T-helper 9 cell (primary cell): Measurements from ENCODE around the gene LITAF.

Experiments used
- DNase-seq: peaks from one replicate; pipeline ENCODE4 v3.0.0-alpha.2; 2020
- total RNA-seq, 2 donors: gene quantifications; one replicate each; lab custom pipeline; 2026; lab: John Stamatoyannopoulos, UW

The LITAF gene
- total RNA-seq, result 81.0 to 199 reads per million in 2 donors

- peak; percentile 38 for DNase-seq
These were observed at the start of gene LITAF for GRCh38 chr16:11586856-11587642. TSS of gene LITAF (minus strand) at chr16:11586919. CDS start at chr16:11556730, 30,189 bp downstream.

GRCh38 chr16:11636172-11636721 lies 49.5 kb upstream of the LITAF start:
- DNase-seq, result no peak

DNA sequence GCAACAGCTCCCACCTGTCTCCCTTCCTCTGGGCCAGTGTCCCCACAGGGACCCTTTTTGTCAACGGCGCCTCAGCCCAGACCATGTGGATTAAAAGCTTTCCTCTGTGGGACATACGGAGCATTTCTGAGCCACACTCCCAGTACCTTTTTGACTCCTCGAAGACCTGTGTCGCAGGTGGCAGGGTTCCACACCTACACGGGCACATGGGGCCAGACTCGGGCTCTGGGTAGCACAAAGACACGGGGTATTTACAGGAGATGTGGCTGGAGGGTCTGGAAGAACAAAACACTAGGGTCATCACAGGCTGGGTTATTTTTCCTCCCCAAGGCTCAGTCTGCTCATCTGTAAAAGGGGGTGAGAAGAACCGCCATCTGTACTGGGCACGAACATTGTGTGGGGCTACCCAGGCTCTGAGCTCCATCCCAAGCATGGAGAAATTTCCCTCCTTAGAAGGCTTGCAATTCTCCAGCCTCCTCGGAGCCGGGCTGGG lies 49.0 kb upstream of the LITAF start:
- DNase-seq, result no peak

DNA sequence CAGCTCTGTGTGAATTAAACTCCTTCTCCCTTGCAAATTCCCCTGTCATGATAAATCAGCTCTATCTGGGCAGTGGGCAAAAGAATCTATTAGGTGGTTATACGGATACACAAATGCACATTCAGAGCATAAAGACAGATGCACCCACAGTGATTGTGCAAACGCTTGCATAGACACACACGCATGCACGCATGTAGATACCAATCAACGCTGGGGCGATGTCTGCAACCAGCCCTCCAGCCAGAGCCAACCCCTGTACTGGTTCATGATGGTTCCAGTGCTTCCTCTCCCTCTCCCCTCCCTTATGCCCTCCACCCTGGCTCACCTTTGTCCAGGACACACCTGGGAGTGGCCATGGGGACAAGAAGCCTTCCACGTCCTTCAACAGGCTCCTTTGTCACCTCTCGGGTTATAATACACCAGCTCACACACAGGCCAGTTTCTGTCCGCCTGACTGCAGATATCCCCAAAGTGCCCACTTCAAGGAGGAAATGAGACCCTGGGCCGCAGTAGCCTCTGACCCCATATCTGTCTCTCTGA lies 48.5 kb upstream of the LITAF start:
- DNase-seq, result no peak

DNA sequence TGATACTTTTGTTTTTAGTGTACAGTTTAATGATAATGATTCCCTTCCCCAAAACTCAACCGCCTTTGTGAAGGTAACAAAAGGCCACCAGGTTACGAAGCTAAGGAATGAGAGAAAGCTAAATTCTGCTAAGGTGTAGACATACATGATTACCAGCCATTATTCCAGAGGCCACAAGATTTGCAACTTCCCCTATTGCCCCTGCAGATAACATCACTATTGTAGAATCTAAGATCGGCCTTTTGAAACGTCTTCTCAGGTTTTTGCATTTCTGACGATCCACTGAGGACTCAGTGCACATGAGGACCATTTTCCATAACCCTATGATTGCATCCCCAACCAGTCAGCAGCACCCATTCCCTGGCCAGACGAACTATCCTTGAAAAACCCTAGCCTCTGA lies 47.6 kb upstream of the LITAF start:
- DNase-seq, result no peak

DNA sequence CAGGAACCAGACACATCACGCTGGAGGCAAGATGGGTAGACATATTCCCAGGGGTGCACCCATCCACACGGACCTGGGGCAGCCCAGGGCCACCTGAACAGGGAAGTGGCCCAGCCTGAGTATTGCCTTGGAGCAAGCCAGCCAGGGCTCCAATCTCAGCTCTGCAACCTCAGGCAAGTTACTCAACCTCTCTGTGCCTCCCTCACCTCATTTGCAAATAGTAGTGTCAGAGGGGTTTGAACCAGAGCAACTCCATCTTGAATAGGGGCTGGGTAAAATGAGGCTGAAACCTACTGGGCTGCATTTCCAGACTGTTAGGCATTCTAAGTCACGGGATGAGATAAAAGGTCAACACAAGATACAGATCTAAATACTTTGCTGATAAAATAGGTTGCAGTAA lies 46.4 kb upstream of the LITAF start:
- no peak for DNase-seq

DNA sequence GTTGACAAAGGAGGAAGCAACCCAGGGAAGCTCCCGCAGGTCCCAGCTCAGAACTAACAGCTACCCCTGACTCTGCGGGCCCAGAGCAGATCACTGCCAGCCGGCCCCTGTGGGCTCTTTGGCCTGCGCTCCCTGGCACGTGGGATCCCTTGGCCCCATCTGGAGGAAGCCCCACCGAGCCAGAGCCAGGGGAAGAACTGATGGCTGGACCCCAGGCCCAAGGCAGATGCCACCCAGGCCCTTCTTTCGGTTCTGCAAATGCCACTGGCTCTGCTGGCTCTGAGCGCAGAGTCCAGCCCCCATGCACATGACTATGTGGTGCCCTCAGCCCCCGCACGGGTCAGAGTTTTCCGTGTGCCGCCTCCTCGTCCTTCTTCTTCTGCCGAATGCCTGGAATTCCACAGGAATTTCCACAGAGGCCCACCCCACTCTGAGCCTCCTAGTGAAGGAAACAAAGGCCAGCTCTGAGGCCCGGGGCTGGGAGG lies 45.8 kb upstream of the LITAF start:
- no peak for DNase-seq

DNA sequence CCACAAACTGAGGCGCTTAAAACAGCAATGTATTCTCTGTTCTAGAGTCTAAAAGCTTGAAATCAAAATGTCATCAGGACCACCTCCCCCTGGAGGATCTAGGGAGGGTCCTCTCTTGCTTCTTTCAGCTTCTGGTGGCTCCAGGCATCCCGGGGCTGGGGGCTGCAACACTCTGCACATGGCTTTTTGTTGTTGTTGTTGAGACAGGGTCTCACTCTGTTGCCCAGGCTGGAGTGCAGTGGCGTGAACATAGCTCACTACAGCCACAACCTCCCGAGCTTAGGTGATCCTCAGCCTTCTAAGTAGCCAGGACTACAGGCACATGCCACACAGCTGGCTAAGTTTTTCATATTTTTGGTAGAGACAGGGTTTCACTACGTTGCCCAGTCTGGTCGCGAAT lies 44.5 kb upstream of the LITAF start:
- DNase-seq, result no peak

- DNase-seq, result no peak
These were observed 44.0 kb upstream of the LITAF start for GRCh38 chr16:11630768-11631056.

- no peak for DNase-seq
These were observed 43.5 kb upstream of the LITAF start for GRCh38 chr16:11630046-11630767.

- no peak for DNase-seq
These were observed 42.6 kb upstream of the LITAF start for GRCh38 chr16:11629071-11630030.

GRCh38 chr16:11627822-11628457 lies 41.2 kb upstream of the LITAF start:
- DNase-seq, result no peak

DNA sequence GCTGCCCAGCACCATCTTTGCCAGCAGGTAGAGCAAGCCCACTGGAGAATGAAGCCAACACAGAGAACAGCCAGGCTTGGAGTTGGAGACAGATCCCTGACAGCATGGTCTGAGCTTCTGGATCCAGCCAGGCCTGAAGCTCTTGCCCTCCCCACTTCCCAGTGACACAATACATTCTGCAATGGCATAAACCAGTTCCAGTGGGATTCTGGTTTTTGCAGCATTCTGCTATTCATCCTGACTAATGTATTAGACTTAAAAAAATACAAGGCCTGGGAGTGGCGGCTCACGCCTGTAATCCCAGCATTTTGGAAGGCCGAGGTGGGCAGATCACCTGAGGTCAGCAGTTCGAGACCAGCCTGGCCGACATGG lies 40.6 kb upstream of the LITAF start:
- DNase-seq, result no peak

DNA sequence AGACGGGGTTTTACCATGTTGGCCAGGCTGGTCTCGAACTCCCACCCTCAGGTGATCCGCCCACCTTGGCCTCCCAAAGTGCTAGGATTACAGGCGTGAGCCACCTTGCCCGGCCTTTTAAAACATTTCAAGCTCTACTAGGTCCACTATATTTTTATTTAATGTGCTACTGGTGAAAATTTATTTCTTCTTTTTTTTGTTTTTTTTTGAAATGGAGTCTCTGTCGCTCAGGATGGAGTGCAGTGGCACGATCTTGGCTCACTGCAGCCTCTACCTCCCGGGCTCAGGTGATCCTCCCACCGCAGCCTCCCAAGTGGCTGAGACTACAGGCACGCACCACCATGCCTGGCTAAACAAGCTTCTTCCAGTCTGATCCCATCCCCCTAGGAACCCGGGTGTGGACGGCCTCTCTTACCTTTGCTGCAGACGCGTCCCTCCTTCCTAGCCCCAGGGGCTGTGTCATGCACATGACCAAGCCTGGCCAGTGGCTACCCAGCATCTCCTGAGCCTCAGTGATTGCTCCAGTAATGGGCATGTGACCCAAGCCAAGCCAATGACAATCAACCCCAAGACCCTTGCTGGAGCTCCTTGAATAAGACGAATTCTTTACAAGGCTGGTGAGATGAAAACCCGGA lies 40.1 kb upstream of the LITAF start:
- no peak for DNase-seq

DNA sequence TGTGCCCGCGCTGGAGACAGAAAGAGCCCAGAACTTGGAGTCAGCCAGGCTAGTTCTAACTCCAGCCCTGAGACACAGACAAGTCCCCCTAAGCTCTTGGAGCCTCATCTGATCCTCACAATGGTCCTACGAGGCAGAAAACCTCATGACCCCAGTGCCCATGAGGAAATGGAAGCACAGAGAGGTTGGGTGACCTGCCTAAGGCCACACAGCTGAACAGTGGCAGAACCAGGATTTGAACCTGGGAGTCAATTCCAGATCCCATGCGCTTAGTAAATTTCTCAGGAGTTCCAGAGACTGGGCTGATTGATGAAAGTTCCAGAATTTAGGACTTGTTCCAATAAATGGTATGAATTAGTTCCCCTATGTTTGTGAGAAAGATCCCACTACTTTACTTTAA lies 39.0 kb upstream of the LITAF start:
- DNase-seq, result no peak

- no peak for DNase-seq
These were observed 38.2 kb upstream of the LITAF start for GRCh38 chr16:11624636-11625607.

DNA sequence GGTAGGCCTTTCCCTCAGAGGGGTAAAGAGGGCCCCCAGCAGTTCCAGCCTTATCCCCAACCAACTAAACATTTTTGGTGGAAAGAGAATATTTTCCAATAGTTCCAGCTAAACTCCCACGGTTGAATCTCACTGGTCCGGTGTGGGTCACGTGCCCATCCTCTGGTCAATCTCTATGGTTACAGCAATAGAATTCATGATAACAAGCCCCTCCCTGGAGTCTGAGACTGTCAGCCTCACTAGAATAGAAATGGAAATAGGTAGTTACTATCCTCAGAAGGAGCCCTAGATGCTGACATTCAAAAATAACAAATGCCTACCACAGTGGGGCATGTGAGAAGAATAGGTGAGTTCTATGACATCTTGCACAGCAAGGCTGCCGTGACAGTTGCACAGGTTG lies 37.5 kb upstream of the LITAF start:
- no peak for DNase-seq

- DNase-seq, result peak; percentile 26
These were observed 35.4 kb upstream of the LITAF start for GRCh38 chr16:11621920-11622651.

- DNase-seq, result no peak
These were observed 34.8 kb upstream of the LITAF start for GRCh38 chr16:11621539-11621919.
